Erythroblast (primary cell): ENCODE data around the gene SIL1.

Experiments
- GATA1 ChIP-seq: IDR thresholded peaks from 2 replicates; pipeline ENCODE4 v1.6.1; 2011; ENCODE audit warnings: low read depth, mild to moderate bottlenecking, control low read depth, low read length, moderate library complexity
- POLR2A ChIP-seq: IDR thresholded peaks from 2 replicates; pipeline ENCODE4 v1.6.1; 2011; ENCODE audit warnings: mild to moderate bottlenecking, low read length

DNA sequence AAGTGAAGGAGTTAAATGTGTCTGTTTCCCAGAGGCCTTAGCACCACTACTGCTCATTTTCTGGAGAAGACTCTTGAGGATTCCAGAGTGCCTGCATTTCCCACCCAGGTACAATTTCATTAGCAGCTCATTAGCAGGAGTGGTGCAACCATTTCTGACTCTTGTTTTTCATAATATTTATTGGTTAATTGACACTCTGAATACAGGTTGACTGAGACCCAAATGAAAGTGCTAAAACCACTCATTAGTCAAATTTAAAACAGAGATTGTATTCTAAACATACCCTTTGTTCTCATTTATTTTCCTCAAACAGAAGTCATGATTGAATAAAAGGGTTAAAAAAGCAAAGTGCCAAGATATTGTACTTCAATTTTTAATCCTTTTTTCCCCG is 134.5 kb downstream of the SIL1 start:
- no peak for TF ChIP-seq POLR2A
- TF ChIP-seq GATA1 = no peak
